SK-N-SH treated with all-trans-retinoic acid at 6 μM for 48 hours (cell line): ENCODE measurements around the gene DOC2B.
"Not testable (repeated sequence)": the region's sequence is repeated elsewhere in the genome, so short reads cannot be mapped to it uniquely, and the experiment has no call there.

Experiments
- ATAC-seq: fragments of 200-7000 bp; cut with Tn5 transposase; 3 replicates; pipeline ENCODE4 v1.9.1; 2020; ENCODE audit warnings: mild to moderate bottlenecking, moderate library complexity
- ARNTL ChIP-seq: fragments of 450-650 bp; formaldehyde crosslinking; IDR thresholded peaks from 2 replicates; pipeline ENCODE4 v1.5.0; 2020; ENCODE audit warnings: low read depth, mild to moderate bottlenecking, moderate library complexity, borderline replicate concordance
- BACH2 ChIP-seq: fragments of 250-450 bp; sonication (Bioruptor Pico); IDR thresholded peaks from 2 replicates; pipeline ENCODE4 v1.9.0; 2021; ENCODE audit warnings: mild to moderate bottlenecking, borderline replicate concordance
- CSDC2 ChIP-seq: fragments of 250-450 bp; sonication (Bioruptor Pico); IDR thresholded peaks from 2 replicates; pipeline ENCODE4 v1.5.0; 2020; ENCODE audit warnings: mild to moderate bottlenecking, moderate library complexity
- ESRRG ChIP-seq: fragments of 250-450 bp; sonication (Bioruptor Pico); IDR thresholded peaks from 2 replicates; pipeline ENCODE4 v1.6.1; 2021; ENCODE audit warnings: mild to moderate bottlenecking
- GLIS3 ChIP-seq: fragments of 250-450 bp; sonication (Bioruptor Pico); IDR thresholded peaks from 2 replicates; pipeline ENCODE4 v1.5.0; 2020; ENCODE audit warnings: mild to moderate bottlenecking, moderate library complexity
- ISL1 ChIP-seq: fragments of 250-450 bp; sonication (Bioruptor Pico); IDR thresholded peaks from 2 replicates; pipeline ENCODE4 v2.1.2; 2022; ENCODE audit warnings: mild to moderate bottlenecking, moderate library complexity
- OSR1 ChIP-seq: fragments of 250-450 bp; sonication (Bioruptor Pico); IDR thresholded peaks from 2 replicates; pipeline ENCODE4 v1.8.0; 2022; ENCODE audit warnings: moderate library complexity, mild to moderate bottlenecking, inconsistent platforms
- PPARA ChIP-seq: fragments of 250-450 bp; sonication (Bioruptor Pico); IDR thresholded peaks from 2 replicates; pipeline ENCODE4 v1.5.0; 2020; ENCODE audit warnings: mild to moderate bottlenecking, borderline replicate concordance
- RARB ChIP-seq: fragments of 250-450 bp; sonication (Bioruptor Pico); IDR thresholded peaks from 2 replicates; pipeline ENCODE4 v1.8.0; 2021; ENCODE audit warnings: mild to moderate bottlenecking, moderate library complexity
- SNAI2 ChIP-seq: fragments of 250-450 bp; sonication (Bioruptor Pico); IDR thresholded peaks from 2 replicates; pipeline ENCODE4 v1.5.0; 2020; ENCODE audit warnings: mild to moderate bottlenecking, moderate library complexity
- TOX ChIP-seq: fragments of 250-450 bp; sonication (Bioruptor Pico); IDR thresholded peaks from 2 replicates; pipeline ENCODE4 v1.8.0; 2021; ENCODE audit warnings: mild to moderate bottlenecking, moderate library complexity, borderline replicate concordance
- ZC3H10 ChIP-seq: fragments of 250-450 bp; sonication (Bioruptor Pico); IDR thresholded peaks from 2 replicates; pipeline ENCODE4 v1.5.1; 2021; ENCODE audit warnings: mild to moderate bottlenecking, moderate library complexity
- ZFP3 ChIP-seq: fragments of 250-450 bp; sonication (Bioruptor Pico); IDR thresholded peaks from 2 replicates; pipeline ENCODE4 v1.5.0; 2020; ENCODE audit warnings: mild to moderate bottlenecking, moderate library complexity
- ZFP30 ChIP-seq: fragments of 450-650 bp; formaldehyde crosslinking; IDR thresholded peaks from 2 replicates; pipeline ENCODE4 v1.5.0; 2022; ENCODE audit warnings: mild to moderate bottlenecking, moderate library complexity
- ZNF565 ChIP-seq: fragments of 450-650 bp; formaldehyde crosslinking; conservative IDR thresholded peaks from 2 replicates; pipeline ENCODE4 v1.5.0; 2020; ENCODE audit warnings: low read depth, mild to moderate bottlenecking, moderate library complexity
- ZNF70 ChIP-seq: fragments of 450-650 bp; formaldehyde crosslinking; IDR thresholded peaks from 2 replicates; pipeline ENCODE4 v1.5.0; 2020; ENCODE audit warnings: mild to moderate bottlenecking, moderate library complexity
- ZNF8 ChIP-seq: fragments of 450-650 bp; formaldehyde crosslinking; IDR thresholded peaks from 2 replicates; pipeline ENCODE4 v1.5.0; 2020; ENCODE audit warnings: mild to moderate bottlenecking, moderate library complexity
- TF ChIP-seq, protein P1 (sequence below): fragments of 250-450 bp; sonication (Bioruptor Pico); IDR thresholded peaks from 2 replicates; pipeline ENCODE4 v1.8.0; 2021; ENCODE audit warnings: low read depth, mild to moderate bottlenecking, moderate library complexity, borderline replicate concordance
- TF ChIP-seq, protein P2 (sequence below): fragments of 250-450 bp; sonication (Bioruptor Pico); IDR thresholded peaks from 2 replicates; pipeline ENCODE4 v1.5.1; 2020; ENCODE audit warnings: low read depth, mild to moderate bottlenecking, moderate library complexity
- TF ChIP-seq, protein P3 (sequence below): fragments of 250-450 bp; sonication (Bioruptor Pico); IDR thresholded peaks from 2 replicates; pipeline ENCODE4 v1.5.1; 2021; ENCODE audit warnings: mild to moderate bottlenecking, moderate library complexity
- TF ChIP-seq, protein P4 (sequence below): fragments of 250-450 bp; sonication (Bioruptor Pico); IDR thresholded peaks from 2 replicates; pipeline ENCODE4 v1.8.0; 2020; ENCODE audit warnings: mild to moderate bottlenecking, moderate library complexity, borderline replicate concordance

The DOC2B gene

DNA sequence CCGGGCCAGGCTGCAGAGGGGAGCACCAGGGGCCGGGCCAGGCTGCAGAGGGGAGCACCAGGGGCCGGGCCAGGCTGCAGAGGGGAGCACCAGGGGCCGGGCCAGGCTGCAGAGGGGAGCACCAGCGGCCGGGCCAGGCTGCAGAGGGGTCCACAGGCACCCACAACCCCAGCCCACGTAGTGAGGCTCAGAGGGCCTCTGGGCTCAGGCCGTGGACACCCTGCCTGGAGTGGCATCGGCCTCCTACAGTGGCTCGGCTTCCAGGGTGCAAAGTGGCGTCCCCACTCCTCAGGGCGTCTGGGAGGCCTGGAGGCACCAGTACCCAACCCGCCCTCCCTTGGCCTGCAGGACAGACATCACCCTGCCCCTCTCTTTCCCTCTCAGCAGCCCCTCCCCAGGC, 9.6 kb downstream of the DOC2B start (continued):
- TF ChIP-seq SNAI2 (CRISPR knock-in tag) (no peak), ARNTL (CRISPR knock-in tag) (no peak), BACH2 (CRISPR knock-in tag) (no peak), ESRRG (CRISPR knock-in tag) (no peak)

DNA sequence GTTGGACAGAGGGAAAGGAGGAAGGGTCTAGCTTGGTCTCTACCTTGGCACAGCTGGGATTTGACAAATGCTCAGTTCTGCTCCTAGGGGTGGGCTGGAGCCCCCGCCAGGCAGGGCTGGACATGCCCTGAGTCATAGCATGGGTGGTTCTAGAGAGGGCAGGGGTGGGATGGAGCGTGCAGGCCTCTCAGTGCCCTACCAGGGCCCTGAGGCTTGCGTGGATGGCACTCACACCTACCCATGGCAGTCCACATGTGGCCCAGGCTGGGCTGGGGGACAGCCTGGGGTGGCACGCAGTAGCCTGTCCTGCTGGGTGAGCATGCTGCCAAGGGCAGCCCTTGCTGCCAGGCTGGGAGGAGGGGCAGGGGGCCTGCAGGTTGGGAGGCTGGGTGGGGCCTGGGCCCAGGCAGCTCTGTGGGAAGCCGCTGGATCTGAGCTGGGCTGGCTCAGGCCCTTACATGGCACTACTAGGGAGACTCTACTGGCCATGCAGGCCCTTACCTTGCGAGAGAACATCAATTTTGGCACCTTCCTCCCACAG, 11.2 kb downstream of the DOC2B start:
- ATAC-seq = no peak
- TF ChIP-seq TOX (CRISPR knock-in tag) = no peak
- no peak for TF ChIP-seq PPARA (CRISPR knock-in tag)
- TF ChIP-seq, protein P1, sequence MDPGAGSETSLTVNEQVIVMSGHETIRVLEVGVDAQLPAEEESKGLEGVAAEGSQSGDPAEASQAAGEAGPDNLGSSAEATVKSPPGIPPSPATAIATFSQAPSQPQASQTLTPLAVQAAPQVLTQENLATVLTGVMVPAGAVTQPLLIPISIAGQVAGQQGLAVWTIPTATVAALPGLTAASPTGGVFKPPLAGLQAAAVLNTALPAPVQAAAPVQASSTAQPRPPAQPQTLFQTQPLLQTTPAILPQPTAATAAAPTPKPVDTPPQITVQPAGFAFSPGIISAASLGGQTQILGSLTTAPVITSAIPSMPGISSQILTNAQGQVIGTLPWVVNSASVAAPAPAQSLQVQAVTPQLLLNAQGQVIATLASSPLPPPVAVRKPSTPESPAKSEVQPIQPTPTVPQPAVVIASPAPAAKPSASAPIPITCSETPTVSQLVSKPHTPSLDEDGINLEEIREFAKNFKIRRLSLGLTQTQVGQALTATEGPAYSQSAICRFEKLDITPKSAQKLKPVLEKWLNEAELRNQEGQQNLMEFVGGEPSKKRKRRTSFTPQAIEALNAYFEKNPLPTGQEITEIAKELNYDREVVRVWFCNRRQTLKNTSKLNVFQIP (CRISPR knock-in tag) = no peak
- no peak for TF ChIP-seq ZC3H10 (CRISPR knock-in tag)
- TF ChIP-seq ISL1 (CRISPR knock-in tag) = no peak
- no peak for TF ChIP-seq CSDC2 (CRISPR knock-in tag)
- TF ChIP-seq ZFP30 (CRISPR knock-in tag) = no peak
- no peak for TF ChIP-seq ZFP3 (CRISPR knock-in tag)
- no peak for TF ChIP-seq BACH2 (CRISPR knock-in tag)
- TF ChIP-seq ZNF70 (CRISPR knock-in tag) = no peak
- TF ChIP-seq, protein P2, sequence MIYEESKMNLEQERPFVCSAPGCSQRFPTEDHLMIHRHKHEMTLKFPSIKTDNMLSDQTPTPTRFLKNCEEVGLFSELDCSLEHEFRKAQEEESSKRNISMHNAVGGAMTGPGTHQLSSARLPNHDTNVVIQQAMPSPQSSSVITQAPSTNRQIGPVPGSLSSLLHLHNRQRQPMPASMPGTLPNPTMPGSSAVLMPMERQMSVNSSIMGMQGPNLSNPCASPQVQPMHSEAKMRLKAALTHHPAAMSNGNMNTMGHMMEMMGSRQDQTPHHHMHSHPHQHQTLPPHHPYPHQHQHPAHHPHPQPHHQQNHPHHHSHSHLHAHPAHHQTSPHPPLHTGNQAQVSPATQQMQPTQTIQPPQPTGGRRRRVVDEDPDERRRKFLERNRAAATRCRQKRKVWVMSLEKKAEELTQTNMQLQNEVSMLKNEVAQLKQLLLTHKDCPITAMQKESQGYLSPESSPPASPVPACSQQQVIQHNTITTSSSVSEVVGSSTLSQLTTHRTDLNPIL (CRISPR knock-in tag) = no peak

DNA sequence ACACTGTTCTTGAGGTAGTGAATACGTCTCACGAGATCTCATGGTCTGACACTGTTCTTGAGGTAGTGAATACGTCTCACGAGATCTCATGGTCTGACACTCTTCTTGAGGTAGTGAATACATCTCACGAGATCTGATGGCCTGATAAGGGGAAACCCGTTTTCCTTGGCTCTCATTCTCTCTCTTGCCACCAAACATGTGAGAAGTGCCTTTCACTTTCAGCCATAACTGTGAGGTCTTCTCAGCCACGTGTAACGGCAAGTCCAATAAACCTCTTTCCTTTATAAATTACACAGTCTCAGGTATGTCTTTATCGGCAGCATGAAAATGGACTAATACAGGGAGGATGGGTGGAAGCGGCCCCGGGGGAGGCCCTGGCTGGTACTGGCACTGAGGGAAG, 12.8 kb downstream of the DOC2B start:
- ATAC-seq = not testable (repeated sequence)

DNA sequence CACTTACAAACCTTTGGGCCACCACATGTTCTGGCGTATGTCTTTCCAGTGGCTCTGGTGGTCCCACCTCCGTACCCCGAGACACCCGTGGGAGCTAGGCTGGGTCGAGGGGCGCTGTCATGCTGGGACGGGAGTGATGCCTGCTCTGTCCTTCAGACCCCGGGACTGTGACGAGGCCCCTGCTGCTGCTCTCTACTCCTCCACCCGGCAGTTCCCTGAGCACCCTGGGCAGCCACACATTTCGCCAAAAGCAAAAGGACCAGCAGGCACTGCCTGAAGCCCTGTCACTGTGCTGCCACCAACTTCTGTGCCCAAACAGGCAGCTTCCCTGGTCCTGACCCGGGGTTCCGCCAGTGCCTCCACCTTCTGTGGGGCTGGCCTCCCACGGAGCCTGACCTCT, 15.5 kb downstream of the DOC2B start:
- TF ChIP-seq ESRRG (CRISPR knock-in tag) (no peak), ZNF8 (CRISPR knock-in tag) (no peak), TOX (CRISPR knock-in tag) (no peak), ZNF565 (CRISPR knock-in tag) (no peak), ZFP3 (CRISPR knock-in tag) (no peak), ISL1 (CRISPR knock-in tag) (no peak), SNAI2 (CRISPR knock-in tag) (no peak), OSR1 (CRISPR knock-in tag) (no peak), PPARA (CRISPR knock-in tag) (no peak), BACH2 (CRISPR knock-in tag) (no peak), GLIS3 (no peak), RARB (CRISPR knock-in tag) (no peak), CSDC2 (CRISPR knock-in tag) (no peak), ZNF70 (CRISPR knock-in tag) (no peak)
- TF ChIP-seq, protein P1 (CRISPR knock-in tag) = no peak
- TF ChIP-seq, protein P3, sequence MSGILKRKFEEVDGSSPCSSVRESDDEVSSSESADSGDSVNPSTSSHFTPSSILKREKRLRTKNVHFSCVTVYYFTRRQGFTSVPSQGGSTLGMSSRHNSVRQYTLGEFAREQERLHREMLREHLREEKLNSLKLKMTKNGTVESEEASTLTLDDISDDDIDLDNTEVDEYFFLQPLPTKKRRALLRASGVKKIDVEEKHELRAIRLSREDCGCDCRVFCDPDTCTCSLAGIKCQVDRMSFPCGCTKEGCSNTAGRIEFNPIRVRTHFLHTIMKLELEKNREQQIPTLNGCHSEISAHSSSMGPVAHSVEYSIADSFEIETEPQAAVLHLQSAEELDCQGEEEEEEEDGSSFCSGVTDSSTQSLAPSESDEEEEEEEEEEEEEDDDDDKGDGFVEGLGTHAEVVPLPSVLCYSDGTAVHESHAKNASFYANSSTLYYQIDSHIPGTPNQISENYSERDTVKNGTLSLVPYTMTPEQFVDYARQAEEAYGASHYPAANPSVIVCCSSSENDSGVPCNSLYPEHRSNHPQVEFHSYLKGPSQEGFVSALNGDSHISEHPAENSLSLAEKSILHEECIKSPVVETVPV (CRISPR knock-in tag) = no peak
- TF ChIP-seq, protein P2 (CRISPR knock-in tag) = no peak
- TF ChIP-seq, protein P4, sequence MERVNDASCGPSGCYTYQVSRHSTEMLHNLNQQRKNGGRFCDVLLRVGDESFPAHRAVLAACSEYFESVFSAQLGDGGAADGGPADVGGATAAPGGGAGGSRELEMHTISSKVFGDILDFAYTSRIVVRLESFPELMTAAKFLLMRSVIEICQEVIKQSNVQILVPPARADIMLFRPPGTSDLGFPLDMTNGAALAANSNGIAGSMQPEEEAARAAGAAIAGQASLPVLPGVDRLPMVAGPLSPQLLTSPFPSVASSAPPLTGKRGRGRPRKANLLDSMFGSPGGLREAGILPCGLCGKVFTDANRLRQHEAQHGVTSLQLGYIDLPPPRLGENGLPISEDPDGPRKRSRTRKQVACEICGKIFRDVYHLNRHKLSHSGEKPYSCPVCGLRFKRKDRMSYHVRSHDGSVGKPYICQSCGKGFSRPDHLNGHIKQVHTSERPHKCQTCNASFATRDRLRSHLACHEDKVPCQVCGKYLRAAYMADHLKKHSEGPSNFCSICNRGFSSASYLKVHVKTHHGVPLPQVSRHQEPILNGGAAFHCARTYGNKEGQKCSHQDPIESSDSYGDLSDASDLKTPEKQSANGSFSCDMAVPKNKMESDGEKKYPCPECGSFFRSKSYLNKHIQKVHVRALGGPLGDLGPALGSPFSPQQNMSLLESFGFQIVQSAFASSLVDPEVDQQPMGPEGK (CRISPR knock-in tag) = no peak
- ATAC-seq = no peak
